ENCODE results near the gene DERA. TPM values are rescaled to one million over a fixed set of nuclear protein-coding genes. Genes with fewer than 3 reads are reported as not detected.
"Not testable (repeated sequence)": the region's sequence is repeated elsewhere in the genome, so short reads cannot be mapped to it uniquely, and the experiment has no call there.

DERA gene
- total RNA-seq, 1 experiment from 2014 or later, result 22.6 TPM

- H3K27me3 ChIP-seq (ENCODE audit: control insufficient read depth, insufficient read depth, low read length), result no peaks in the 10 kb centered on the region
- no TSS peak for BruUV-seq (replicated peaks)
- DNase-seq (ENCODE audit: low read depth, low spot score) (no peak), ATAC-seq (no peak)
- H3K36me3 ChIP-seq (ENCODE audit: control insufficient read depth, insufficient read depth, low read length), result peaks cover 25% of the 10 kb centered on the region
- intact Hi-C loops (cut with micrococcal nuclease; ENCODE audit: unreplicated experiment) (no loop called here), in situ Hi-C loops (cut with HindIII; ENCODE audit: low pct_unique_long_range_greater_than_20kb, low sequenced_read_pairs) (no loop called here)
- no peak overlapping the region for H3K27ac ChIP-seq (ENCODE audit: low read length)
- POLR2A ChIA-PET, result no interaction called here
- no peaks in the 10 kb centered on the region for H3K4me1 ChIP-seq (ENCODE audit: control insufficient read depth, insufficient read depth, low read length)
- CTCF ChIA-PET, result no interaction called here
- no peak overlapping the region for H3K4me3 ChIP-seq (ENCODE audit: low read depth in 2 of 2, low read length in 2 of 2)
- no peaks in the 10 kb centered on the region for H3K9me3 ChIP-seq (ENCODE audit: control insufficient read depth, insufficient read depth, low read depth, low read length)
- TF ChIP-seq REST (IDR thresholded peaks at IDR 0.05; ENCODE audit: insufficient read depth in 1 of 2, low read depth in 2 of 2, low read length in 1 of 2) (no peak), SIN3A (IDR thresholded peaks at IDR 0.05; ENCODE audit: borderline replicate concordance, insufficient read depth, low read depth, low read length) (no peak), POLR2AphosphoS5 (IDR thresholded peaks at IDR 0.05; ENCODE audit: low read depth, low read length) (no peak), CTCF (IDR thresholded peaks at IDR 0.05) (no peak), TCF7L2 (IDR thresholded peaks at IDR 0.05; ENCODE audit: low read depth, low read length) (no peak)
These were observed 6.7 kb upstream of the DERA start for GRCh38 chr12:15904378-15904920.

- CTCF ChIA-PET, result no interaction called here
- in situ Hi-C loops (cut with HindIII; ENCODE audit: low pct_unique_long_range_greater_than_20kb, low sequenced_read_pairs), result no loop called here
- intact Hi-C loops (cut with micrococcal nuclease; ENCODE audit: unreplicated experiment), result no loop called here
- H3K4me1 ChIP-seq (ENCODE audit: control insufficient read depth, insufficient read depth, low read length), result peaks cover 7% of the 10 kb centered on the region
- no peaks in the 10 kb centered on the region for H3K9me3 ChIP-seq (ENCODE audit: control insufficient read depth, insufficient read depth, low read depth, low read length)
- BruUV-seq (replicated peaks), result no TSS peak
- peak overlapping the region; percentile 74 to 79; a peak in 3 of 4 replicates for H3K4me3 ChIP-seq (ENCODE audit: low read depth in 2 of 2, low read length in 2 of 2)
- H3K27ac ChIP-seq (ENCODE audit: low read length), result peak overlapping the region; percentile 74
- TF ChIP-seq POLR2AphosphoS5 (IDR thresholded peaks at IDR 0.05; ENCODE audit: low read depth, low read length) (no peak), TCF7L2 (IDR thresholded peaks at IDR 0.05; ENCODE audit: low read depth, low read length) (no peak), REST (IDR thresholded peaks at IDR 0.05; ENCODE audit: insufficient read depth in 1 of 2, low read depth in 2 of 2, low read length in 1 of 2) (no peak), CTCF (IDR thresholded peaks at IDR 0.05) (no peak)
- peaks cover 3% of the 10 kb centered on the region for H3K36me3 ChIP-seq (ENCODE audit: control insufficient read depth, insufficient read depth, low read length)
- H3K27me3 ChIP-seq (ENCODE audit: control insufficient read depth, insufficient read depth, low read length), result no peaks in the 10 kb centered on the region
- DNase-seq (ENCODE audit: low read depth, low spot score), result no peak
- POLR2A ChIA-PET, result interaction anchor here (0.9 kb wide), 1 partner anchor 10 kb away, joined by 3 read pairs; no protein-coding TSS in a partner anchor
- ATAC-seq, result no peak
These were observed 666 bp upstream of the DERA start for GRCh38 chr12:15910468-15910863.

- in situ Hi-C loops (cut with HindIII; ENCODE audit: low pct_unique_long_range_greater_than_20kb, low sequenced_read_pairs); intact Hi-C loops (cut with micrococcal nuclease; ENCODE audit: unreplicated experiment); H3K27me3 ChIP-seq (ENCODE audit: control insufficient read depth, insufficient read depth, low read length); POLR2A ChIA-PET; H3K9me3 ChIP-seq (ENCODE audit: control insufficient read depth, insufficient read depth, low read depth, low read length); H3K4me1 ChIP-seq (ENCODE audit: control insufficient read depth, insufficient read depth, low read length); H3K36me3 ChIP-seq (ENCODE audit: control insufficient read depth, insufficient read depth, low read length); CTCF ChIA-PET; ATAC-seq; DNase-seq (ENCODE audit: low read depth, low spot score): not testable (repeated sequence)
- TSS peak; percentile 67 for BruUV-seq (replicated peaks)
- Histone ChIP-seq H3K4me3 (ENCODE audit: low read depth in 2 of 2, low read length in 2 of 2) (peak overlapping the region; percentile 74 to 79), H3K27ac (ENCODE audit: low read length) (peak overlapping the region; percentile 95)
These were observed 799 bp downstream of the DERA start for GRCh38 chr12:15911931-15912330.

- H3K27ac ChIP-seq (ENCODE audit: low read length); in situ Hi-C loops (cut with HindIII; ENCODE audit: low pct_unique_long_range_greater_than_20kb, low sequenced_read_pairs); intact Hi-C loops (cut with micrococcal nuclease; ENCODE audit: unreplicated experiment); H3K4me1 ChIP-seq (ENCODE audit: control insufficient read depth, insufficient read depth, low read length); BruUV-seq (replicated peaks); H3K27me3 ChIP-seq (ENCODE audit: control insufficient read depth, insufficient read depth, low read length); H3K4me3 ChIP-seq (ENCODE audit: low read depth in 2 of 2, low read length in 2 of 2); POLR2A ChIA-PET; H3K9me3 ChIP-seq (ENCODE audit: control insufficient read depth, insufficient read depth, low read depth, low read length); DNase-seq (ENCODE audit: low read depth, low spot score); CTCF ChIA-PET; ATAC-seq; H3K36me3 ChIP-seq (ENCODE audit: control insufficient read depth, insufficient read depth, low read length): not testable (repeated sequence)
These were observed 3.0 kb downstream of the DERA start for GRCh38 chr12:15914131-15914530.

Measured in Panc1 (cell line).